Liver (tissue), 3 donors: Measurements from ENCODE around the gene TUBA4A.

Source experiments
- CTCF ChIP-seq: fragments of 150-350 bp; IDR thresholded peaks from 2 replicates; pipeline ENCODE4 v1.5.1; 2017; ENCODE audit warnings: improper control_type of control experiment, low read depth, low read length; ENCODE audit not compliant: missing input control
- EGR1 ChIP-seq, 2 donors: IDR thresholded peaks; 2 replicates each; pipeline ENCODE4 v1.6.1; 2016 to 2018; ENCODE audit warnings: antibody characterized with exemption in 2 of 2, low read depth in 2 of 2
- FOXA1 ChIP-seq: IDR thresholded peaks from 2 replicates; pipeline ENCODE4 v1.6.1; 2016; ENCODE audit warnings: antibody characterized with exemption
- GABPA ChIP-seq, 2 donors: IDR thresholded peaks in 1 of 2; conservative IDR thresholded peaks in 1 of 2; 2 replicates each; pipeline ENCODE4 v1.6.1; 2016; ENCODE audit warnings: antibody characterized with exemption in 2 of 2, mild to moderate bottlenecking in 1 of 2, moderate library complexity in 1 of 2
- JUND ChIP-seq, 2 donors: IDR thresholded peaks; 2 replicates each; pipeline ENCODE4 v1.6.1; 2016; ENCODE audit warnings: antibody characterized with exemption in 2 of 2
- NR2F2 ChIP-seq: IDR thresholded peaks from 2 replicates; pipeline ENCODE4 v1.6.1; 2016; ENCODE audit warnings: antibody characterized with exemption
- REST ChIP-seq: IDR thresholded peaks from 2 replicates; pipeline ENCODE4 v1.6.1; 2016; ENCODE audit warnings: antibody characterized with exemption, mild to moderate bottlenecking
- RXRA ChIP-seq, 2 donors: IDR thresholded peaks; 2 replicates each; pipeline ENCODE4 v1.6.1; 2017 to 2018; ENCODE audit warnings: antibody characterized with exemption in 2 of 2, mild to moderate bottlenecking in 1 of 2
- YY1 ChIP-seq: IDR thresholded peaks from 2 replicates; pipeline ENCODE4 v1.6.1; 2016; ENCODE audit warnings: antibody characterized with exemption, mild to moderate bottlenecking
- ZBTB33 ChIP-seq: IDR thresholded peaks from 2 replicates; pipeline ENCODE4 v1.6.1; 2016; ENCODE audit warnings: antibody characterized with exemption
- donor health status: healthy.
- donor health status: healthy.

- TF ChIP-seq EGR1 (IDR thresholded peaks at IDR 0.05; ENCODE audit: low read depth in 2 of 2) (no peak), GABPA (IDR thresholded peaks at IDR 0.05 in 1 of 2, conservative IDR thresholded peaks at IDR 0.05 in 1 of 2) (no peak), CTCF (no peak), REST (no peak), YY1 (no peak), FOXA1 (no peak), NR2F2 (no peak), RXRA (IDR thresholded peaks at IDR 0.05) (no peak), JUND (IDR thresholded peaks at IDR 0.05) (no peak), ZBTB33 (no peak)
These were observed 28.7 kb upstream of the TUBA4A start for GRCh38 chr2:219282375-219282774.
